ENCODE measurements around the gene NFU1. TPM values are rescaled to one million over a fixed set of nuclear protein-coding genes. Genes with fewer than 3 reads are reported as not detected.
A peak's percentile ranks its signal among the peaks of the same experiment; 100 is the strongest.

The NFU1 gene
- total and polyA plus RNA-seq, 2 of the 8 experiments (the other 6 are each of a cell fraction or from before 2014, with no cell fraction given): 18.4 to 45.5 TPM

DNA sequence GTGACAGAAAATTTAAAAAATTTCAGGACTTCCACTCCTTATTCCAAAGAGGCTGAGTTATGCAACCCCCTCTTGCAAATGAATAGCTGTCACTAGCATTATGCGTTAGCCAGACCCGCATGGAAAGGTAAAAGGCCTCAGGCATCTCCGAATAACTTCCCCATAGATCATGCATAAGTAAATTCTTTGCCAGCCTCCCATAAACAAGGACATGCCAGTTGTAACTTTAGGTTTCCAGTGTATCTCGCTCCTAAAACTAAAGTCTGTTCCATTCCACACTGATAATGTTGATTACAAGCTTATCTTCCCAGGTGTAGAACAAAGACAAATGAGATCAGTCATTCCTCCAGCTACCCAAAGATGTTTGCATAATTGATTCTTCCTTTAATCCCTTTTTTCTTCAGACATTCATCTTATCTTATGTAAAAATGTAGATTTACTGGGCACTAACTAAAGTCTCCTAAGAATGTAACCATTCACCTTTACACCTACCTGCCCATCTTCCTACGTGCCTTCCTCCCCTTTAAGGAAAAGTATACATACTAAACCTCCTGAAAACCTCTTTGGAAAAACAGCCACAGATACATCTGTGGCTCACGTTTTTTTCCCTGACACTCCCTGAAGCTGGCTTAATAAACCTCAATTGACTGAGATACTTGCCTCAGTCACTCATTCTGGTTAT lies 13.6 kb upstream of the NFU1 start:
- no peak overlapping the region for H3K9ac ChIP-seq (replicated peaks in 1 of 4; ENCODE audit: extremely low read depth in 1 of 4, low read depth in 3 of 4, low read length in 3 of 4)
- H3K14ac ChIP-seq (ENCODE audit: insufficient read length): no peak overlapping the region
- H2BK15ac ChIP-seq (ENCODE audit: low read length): no peak overlapping the region
- no peak overlapping the region for H4K5ac ChIP-seq (ENCODE audit: insufficient read length, low read depth, low read length)
- FAIRE-seq: no peak
- no peaks in the 10 kb centered on the region for H3K23me2 ChIP-seq (ENCODE audit: low read depth, low read length)
- peak overlapping the region; percentile 18 for H2BK120ac ChIP-seq (replicated peaks; ENCODE audit: low read depth, low read length)
- H3K36me3 ChIP-seq (ENCODE audit: control insufficient read depth in 2 of 4, insufficient read depth in 4 of 4, low read length in 3 of 4): no peaks in the 10 kb centered on the region
- H2BK12ac ChIP-seq (ENCODE audit: low read depth, low read length): peak overlapping the region; percentile 62
- no peak overlapping the region for H3K4ac ChIP-seq (replicated peaks; ENCODE audit: insufficient read length, low read depth, low read length)
- peak overlapping the region; percentile 41; the same call in 1 of the 2 replicates for H2AK5ac ChIP-seq (ENCODE audit: low read depth, low read length)
- H3K56ac ChIP-seq (replicated peaks; ENCODE audit: insufficient read length, low read depth, low read length): no peak overlapping the region
- no peaks in the 10 kb centered on the region for H4K20me1 ChIP-seq (replicated peaks in 1 of 2; ENCODE audit: control insufficient read depth in 1 of 2, insufficient read depth in 2 of 2, low read length in 2 of 2)
- TF ChIP-seq SP1 (IDR thresholded peaks at IDR 0.05; ENCODE audit: low read depth, low read length) (0 out of 2 replicates have a peak, but pooled peaks have one; percentile 6), EZH2 (IDR thresholded peaks at IDR 0.05; ENCODE audit: low read depth, low read length, severe bottlenecking) (no peak), CBX5 (IDR thresholded peaks at IDR 0.05; ENCODE audit: low read depth, low read length) (no peak), TEAD4 (IDR thresholded peaks at IDR 0.05; ENCODE audit: low read depth, low read length) (0 out of 2 replicates have a peak, but pooled peaks have one; percentile 3), TBP (IDR thresholded peaks at IDR 0.05; ENCODE audit: low read depth, low read length) (no peak), CEBPB (IDR thresholded peaks at IDR 0.05; ENCODE audit: low read depth, low read length) (peak; percentile 59; the same call in 1 of the 2 replicates)
- H3K4me2 ChIP-seq (ENCODE audit: insufficient read depth in 1 of 2, low read depth in 2 of 2, low read length in 2 of 2): peak overlapping the region; percentile 42 to 45
- H3K9me3 ChIP-seq (ENCODE audit: insufficient read depth in 2 of 2, low read depth in 1 of 2, low read length in 1 of 2): no peaks in the 10 kb centered on the region
- H3K79me1 ChIP-seq (ENCODE audit: low read depth, low read length): no peaks in the 10 kb centered on the region
- H3K79me2 ChIP-seq (ENCODE audit: control insufficient read depth in 1 of 2, insufficient read depth in 2 of 2, low read length in 2 of 2): no peaks in the 10 kb centered on the region
- ChIA-PET POLR2A (ENCODE audit: partially characterized antibody) (interaction anchor here (0.9 to 1.7 kb wide), 3 partner anchors 11 to 15 kb away, joined by 3 to 9 read pairs (median 5); partner anchors contain the start of gene NFU1), CTCF (ENCODE audit: partially characterized antibody) (interaction anchor here (0.5 to 0.7 kb wide), 3 partner anchors 18 to 272 kb away, joined by 3 read pairs; no protein-coding TSS in a partner anchor)
- peak overlapping the region in 1 of 4 experiments; percentile 24; a peak in 2 of 8 replicates for H3K4me3 ChIP-seq (ENCODE audit: extremely low read depth in 1 of 4, insufficient read depth in 2 of 4, low read depth in 3 of 4, low read length in 4 of 4)
- H2BK20ac ChIP-seq (ENCODE audit: low read length): no peak overlapping the region; the same call in 1 of the 2 replicates
- WGBS, 2 experiments (ENCODE audit: extremely low coverage in 1 of 2, insufficient coverage in 1 of 2, insufficient read length in 1 of 2, insufficient replicate concordance in 2 of 2, low coverage in 1 of 2, low lambda C conversion rate in 2 of 2, missing lambda C conversion rate in 1 of 2): 18% methylated on average over 6 of the region's 6 CpGs; no CpG with 5 or more reads in 1 of the 2 experiments
- H3K18ac ChIP-seq (ENCODE audit: extremely low read depth, low read length): no peak overlapping the region
- H3K23ac ChIP-seq (ENCODE audit: insufficient read length): no peak overlapping the region
- no peak overlapping the region for H2AFZ ChIP-seq (ENCODE audit: low read length)
- DNase-seq (ENCODE audit: low read depth in 1 of 2, low spot score in 2 of 2): peak in 1 of 2 experiments; percentile 38
- H3K27ac ChIP-seq (ENCODE audit: low read depth, low read length): no peak overlapping the region
- no peak overlapping the region for H4K8ac ChIP-seq (ENCODE audit: extremely low read depth, insufficient read depth, low read length)
- H3K27me3 ChIP-seq (replicated peaks in 1 of 4; ENCODE audit: control insufficient read depth in 3 of 4, extremely low read depth in 1 of 4, insufficient read depth in 3 of 4, low read length in 3 of 4): no peaks in the 10 kb centered on the region
- no peak overlapping the region for H4K91ac ChIP-seq (replicated peaks; ENCODE audit: insufficient read length, low read length)
- peak overlapping the region; percentile 60; the same call in 1 of the 2 replicates for H2BK5ac ChIP-seq (ENCODE audit: low read depth, low read length)
- peaks cover 3 to 13% (median 9%) of the 10 kb centered on the region in 4 experiments; a peak in 4 of 7 replicates for H3K4me1 ChIP-seq (replicated peaks in 1 of 4; ENCODE audit: control insufficient read depth in 3 of 4, insufficient read depth in 4 of 4, low read length in 3 of 4)
